GM12873 (cell line): Measurements from ENCODE around the gene TRIM29.
A peak's percentile ranks its signal among the peaks of the same experiment; 100 is the strongest.

ENCODE experiments used
- TF ChIP-seq, protein P1 (sequence below): IDR thresholded peaks from 2 replicates; pipeline ENCODE4 v1.5.1; 2012; ENCODE audit warnings: low read depth, mild to moderate bottlenecking, moderate library complexity, low read length, control low read depth; ENCODE audit not compliant: insufficient read depth; ENCODE audit errors: missing control alignments

Gene TRIM29

DNA sequence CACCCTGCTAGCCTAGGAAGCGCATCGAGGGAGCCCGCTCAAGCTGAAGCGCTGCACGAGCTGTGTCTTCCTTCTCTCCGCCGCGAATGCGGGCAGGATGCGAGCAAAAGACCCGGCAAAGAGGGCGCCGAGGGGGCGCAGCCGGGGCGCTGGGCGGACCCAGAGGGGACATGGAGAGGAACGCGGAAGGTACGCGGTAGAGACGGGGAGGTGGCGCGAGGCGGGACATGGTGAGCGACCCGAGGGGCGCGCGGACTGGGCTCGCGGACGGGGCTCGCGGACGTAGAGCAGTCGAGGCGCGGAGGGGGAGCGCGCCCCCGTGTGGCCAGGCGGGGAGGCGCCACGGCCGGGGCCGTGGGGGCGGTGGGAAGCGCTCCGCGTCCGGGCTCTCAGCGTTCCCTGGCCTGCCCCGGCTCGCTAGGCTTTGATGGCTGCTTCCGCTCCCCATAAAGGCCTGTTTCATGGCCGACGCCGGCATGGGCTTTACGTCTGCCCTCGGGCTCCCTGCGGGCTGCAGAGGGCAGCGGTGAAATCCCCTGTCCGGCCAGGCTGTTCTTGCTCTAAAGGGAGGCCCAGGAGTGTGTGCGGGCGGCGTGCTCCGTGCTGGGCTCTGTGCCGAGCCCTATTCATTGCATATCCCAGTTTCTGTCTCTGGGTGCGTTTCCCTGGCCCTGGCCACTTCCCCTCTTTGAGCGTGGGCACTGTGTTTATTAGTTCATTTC, 31.2 kb upstream of the TRIM29 start:
- TF ChIP-seq, protein P1, sequence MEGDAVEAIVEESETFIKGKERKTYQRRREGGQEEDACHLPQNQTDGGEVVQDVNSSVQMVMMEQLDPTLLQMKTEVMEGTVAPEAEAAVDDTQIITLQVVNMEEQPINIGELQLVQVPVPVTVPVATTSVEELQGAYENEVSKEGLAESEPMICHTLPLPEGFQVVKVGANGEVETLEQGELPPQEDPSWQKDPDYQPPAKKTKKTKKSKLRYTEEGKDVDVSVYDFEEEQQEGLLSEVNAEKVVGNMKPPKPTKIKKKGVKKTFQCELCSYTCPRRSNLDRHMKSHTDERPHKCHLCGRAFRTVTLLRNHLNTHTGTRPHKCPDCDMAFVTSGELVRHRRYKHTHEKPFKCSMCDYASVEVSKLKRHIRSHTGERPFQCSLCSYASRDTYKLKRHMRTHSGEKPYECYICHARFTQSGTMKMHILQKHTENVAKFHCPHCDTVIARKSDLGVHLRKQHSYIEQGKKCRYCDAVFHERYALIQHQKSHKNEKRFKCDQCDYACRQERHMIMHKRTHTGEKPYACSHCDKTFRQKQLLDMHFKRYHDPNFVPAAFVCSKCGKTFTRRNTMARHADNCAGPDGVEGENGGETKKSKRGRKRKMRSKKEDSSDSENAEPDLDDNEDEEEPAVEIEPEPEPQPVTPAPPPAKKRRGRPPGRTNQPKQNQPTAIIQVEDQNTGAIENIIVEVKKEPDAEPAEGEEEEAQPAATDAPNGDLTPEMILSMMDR: peak; percentile 74

DNA sequence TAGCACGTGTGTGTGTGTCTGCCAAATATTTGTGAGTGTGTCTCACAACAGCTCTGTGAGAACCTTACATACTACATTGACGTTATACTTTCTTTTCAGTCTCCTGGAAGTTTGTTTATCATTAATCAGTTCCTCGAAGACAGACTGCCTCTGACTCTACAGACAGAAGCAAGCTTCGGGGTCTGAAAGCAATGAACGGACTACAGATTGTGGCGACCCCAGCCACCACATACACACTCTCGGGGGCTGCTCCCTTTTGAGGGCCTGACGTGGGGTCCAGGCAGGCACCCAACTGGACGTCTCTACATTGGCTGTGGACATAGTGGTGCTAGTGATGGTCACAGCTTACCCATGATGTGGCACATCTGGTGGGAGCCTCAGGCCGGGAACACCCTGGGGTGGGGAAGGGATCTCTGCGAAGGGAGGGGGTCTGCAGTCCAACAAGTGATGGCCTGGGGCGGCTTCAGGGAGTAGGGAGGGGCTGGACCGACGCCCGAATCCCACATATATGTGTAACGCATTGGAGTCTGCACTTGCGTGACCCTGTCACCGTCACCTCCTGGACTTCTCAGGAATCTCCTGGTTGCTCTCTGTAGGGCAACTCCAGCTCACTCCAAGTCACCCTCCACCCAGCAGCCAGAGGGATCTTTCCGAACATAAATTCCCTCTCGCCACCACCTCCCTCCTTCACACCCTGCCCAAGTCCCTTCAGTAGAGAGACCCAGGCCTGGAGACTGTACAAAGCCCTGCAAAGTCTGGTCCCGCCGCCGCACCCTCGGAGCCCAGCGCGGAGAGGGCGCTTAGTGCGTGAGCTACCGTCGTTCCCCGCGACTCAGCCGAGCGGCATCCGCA, 30.4 kb upstream of the TRIM29 start:
- TF ChIP-seq, protein P1: no peak

DNA sequence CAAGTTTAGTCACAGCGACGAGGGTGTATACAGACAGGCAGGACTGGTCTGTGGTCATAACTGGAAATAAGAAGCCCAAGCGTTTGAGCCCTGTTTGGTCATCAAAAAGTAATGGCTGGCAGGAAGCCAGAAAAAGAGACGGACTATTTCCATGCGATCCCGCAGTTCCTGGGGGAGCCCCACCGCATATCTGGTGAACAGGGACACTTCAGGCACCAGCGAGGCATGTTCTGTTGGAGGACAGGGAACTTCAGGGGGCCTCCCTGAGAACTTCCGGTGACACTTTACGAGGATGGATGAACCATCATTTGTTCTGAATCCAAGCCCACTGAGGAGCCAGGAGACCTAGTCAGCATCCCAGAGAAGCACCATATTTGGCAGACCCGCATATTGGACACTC, 29.7 kb upstream of the TRIM29 start:
- TF ChIP-seq, protein P1: no peak

DNA sequence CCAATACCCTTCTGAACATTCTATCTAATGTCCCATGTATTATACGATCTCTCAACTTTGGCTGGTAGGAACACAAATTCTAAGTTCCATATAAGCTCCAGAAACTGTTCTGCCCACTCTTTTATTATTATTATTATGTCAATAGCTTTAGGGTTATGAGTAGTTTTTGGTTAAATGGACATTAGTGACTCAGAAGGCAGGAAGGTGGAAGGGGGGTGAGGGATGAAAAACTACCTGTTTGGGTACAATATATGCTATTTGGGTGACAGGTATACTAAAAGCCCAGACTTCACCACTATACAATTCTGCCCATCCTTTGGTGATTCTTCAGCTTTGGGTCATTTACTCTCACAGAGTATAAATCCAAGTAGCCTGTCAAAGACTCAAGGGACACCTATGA, 22.5 kb upstream of the TRIM29 start:
- TF ChIP-seq, protein P1: no peak

DNA sequence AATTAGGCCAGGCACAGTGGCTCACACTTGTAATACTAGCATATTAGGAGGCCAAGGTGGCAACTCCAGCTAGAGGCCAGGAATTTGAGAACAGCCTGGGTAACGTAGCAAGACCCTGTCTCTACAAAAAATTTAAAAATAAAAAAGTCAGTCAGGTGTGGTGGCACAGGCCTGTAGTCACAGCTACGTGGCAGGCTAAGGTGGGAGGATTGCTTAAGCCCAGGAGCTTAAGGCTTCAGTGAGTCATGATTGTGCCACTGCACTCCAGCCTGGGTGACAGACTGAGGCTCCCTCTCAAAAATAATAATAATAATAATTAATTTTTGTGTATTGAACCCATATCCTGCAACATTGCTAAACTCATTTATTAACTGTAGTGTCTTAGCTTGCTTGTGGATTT, 15.3 kb upstream of the TRIM29 start:
- TF ChIP-seq, protein P1: no peak

DNA sequence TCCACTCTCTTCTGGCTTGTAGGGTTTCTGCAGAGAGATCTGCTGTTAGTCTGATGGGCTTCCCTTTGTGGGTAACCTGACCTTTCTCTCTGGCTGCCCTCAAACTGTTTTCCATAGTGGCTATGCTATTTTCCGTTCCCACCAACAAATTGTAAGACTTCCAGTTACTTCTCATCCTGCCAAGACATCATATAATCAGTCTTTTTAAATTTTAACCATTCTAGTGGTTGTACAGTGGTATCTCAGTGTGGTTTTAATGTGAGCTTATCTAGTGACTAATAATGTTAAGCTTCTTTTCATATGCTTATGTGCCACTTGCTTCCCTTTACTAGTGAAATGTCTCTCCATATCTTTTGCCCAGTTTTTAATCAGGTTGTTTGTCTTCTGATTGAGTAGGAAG, 13.6 kb upstream of the TRIM29 start:
- TF ChIP-seq, protein P1: no peak

DNA sequence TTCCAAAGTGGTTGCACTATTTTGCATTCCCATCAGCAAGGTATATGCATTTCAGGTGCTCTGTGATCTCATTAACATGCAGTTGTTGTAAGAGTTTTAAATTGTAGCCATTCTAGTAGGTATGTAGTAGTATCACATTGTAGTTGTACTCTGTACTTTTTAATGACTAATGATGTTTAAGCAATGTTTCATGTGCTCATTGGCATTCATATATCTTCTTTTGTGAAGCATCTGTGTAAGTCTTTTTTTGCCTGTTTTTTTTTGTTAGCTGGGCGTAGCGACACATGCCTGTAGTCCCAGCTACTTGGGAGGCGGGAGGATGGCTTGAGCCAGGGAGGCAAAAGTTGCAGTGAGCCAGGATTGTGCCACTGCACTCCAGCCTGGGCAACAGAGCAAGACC, 11.3 kb upstream of the TRIM29 start:
- TF ChIP-seq, protein P1: no peak
